Small intestine (tissue), 7 donors: ENCODE results near the gene PRIMA1. TPM values are rescaled to one million over a fixed set of nuclear protein-coding genes. Genes with fewer than 3 reads are reported as not detected.

Source experiments
- DNase-seq, 2 donors: peaks; one replicate each; pipeline versions ENCODE4 v3.0.0 to v3.0.0-alpha.2; 2013
- FAIRE-seq: peaks from 2 replicates; lab custom pipeline; 2012; peaks lifted over from hg19 to GRCh38; lab: Jason Lieb, UNC
- H3K27ac ChIP-seq, 3 donors: one replicate each; pipeline ENCODE4 v1.5.1; 2013; ENCODE audit warnings: low read length in 2 of 3, mild to moderate bottlenecking in 2 of 3, control low read depth in 1 of 3, inconsistent platforms in 1 of 3, low read depth in 1 of 3, moderate library complexity in 1 of 3
- H3K27me3 ChIP-seq, 3 donors: one replicate each; pipeline ENCODE4 v1.6.1; 2013; ENCODE audit warnings: low read length in 3 of 3, inconsistent platforms in 1 of 3; ENCODE audit not compliant: control insufficient read depth in 3 of 3, insufficient read depth in 3 of 3
- H3K36me3 ChIP-seq, 3 donors: one replicate each; pipeline ENCODE4 v1.6.1; 2013; ENCODE audit warnings: low read length in 3 of 3, inconsistent platforms in 1 of 3, low read depth in 1 of 3, mild to moderate bottlenecking in 1 of 3, moderate library complexity in 1 of 3; ENCODE audit not compliant: control insufficient read depth in 3 of 3, insufficient read depth in 2 of 3
- H3K4me1 ChIP-seq, 3 donors: one replicate each; pipeline ENCODE4 v1.6.1; 2013; ENCODE audit warnings: low read length in 2 of 3, inconsistent platforms in 1 of 3, low read depth in 1 of 3, mild to moderate bottlenecking in 1 of 3, moderate library complexity in 1 of 3; ENCODE audit not compliant: control insufficient read depth in 3 of 3, insufficient read depth in 2 of 3
- H3K4me3 ChIP-seq, 3 donors: one replicate each; pipeline ENCODE4 v1.5.1; 2013; ENCODE audit warnings: low read length in 3 of 3, control low read depth in 1 of 3, inconsistent platforms in 1 of 3, low read depth in 1 of 3, mild to moderate bottlenecking in 1 of 3, moderate library complexity in 1 of 3
- H3K9me3 ChIP-seq, 2 donors: one replicate each; pipeline ENCODE4 v1.6.1; 2013; ENCODE audit warnings: low read depth in 1 of 2, low read length in 1 of 2; ENCODE audit not compliant: control insufficient read depth in 2 of 2, insufficient read depth in 1 of 2
- WGBS, 3 donors: extraction: QIAGEN DNeasy Blood & Tissue Kit; methylation state at CpG; one replicate each; pipeline ENCODE4 v1.1.7; 2013; 5-methylcytosine and 5-hydroxymethylcytosine counted together
- polyA plus RNA-seq, 4 donors: library from polyadenylated mRNA; stranded (reverse) in 3 of 4; unstranded in 1 of 4; fragments of 200-250 nt in 3 of 4; fragments of 120-200 nt in 1 of 4; gene quantifications; one replicate each; pipeline versions ENCODE4 v1.2.1 to v1.2.3, GENCODE V29; 2013
- donor health status: healthy with polysubstance abuse.
- donor health status: control.
- donor health status: control.
- donor health status: Bipolar disorder and iron deficiency.
- donor health status: healthy.

The PRIMA1 gene
- polyA plus RNA-seq, 4 donors: 0.22 to 10.4 (median 1.5) TPM

GRCh38 chr14:93706360-93706955 lies 81.8 kb downstream of the PRIMA1 start:
- no peak overlapping the region for H3K4me3 ChIP-seq
- H3K27ac ChIP-seq: no peak overlapping the region
- DNase-seq (no peak), FAIRE-seq (no peak)
- H3K4me1 ChIP-seq: no peaks in the 10 kb centered on the region
- peaks cover 0 to 3% (median 0%) of the 10 kb centered on the region in 3 donors for H3K27me3 ChIP-seq
- no peaks in the 10 kb centered on the region for H3K36me3 ChIP-seq
- 86 to 88% (median 87%) methylated on average over 21 of the region's 21 CpGs for WGBS, 3 donors
- no peaks in the 10 kb centered on the region for H3K9me3 ChIP-seq

GRCh38 chr14:93705513-93706156 lies 82.7 kb downstream of the PRIMA1 start:
- H3K4me3 ChIP-seq: no peak overlapping the region
- no peak overlapping the region for H3K27ac ChIP-seq
- DNase-seq (no peak), FAIRE-seq (no peak)
- WGBS, 3 donors: 84 to 86% (median 84%) methylated on average over 15 of the region's 15 CpGs
- no peaks in the 10 kb centered on the region for H3K4me1 ChIP-seq
- no peaks in the 10 kb centered on the region for H3K9me3 ChIP-seq
- H3K36me3 ChIP-seq: no peaks in the 10 kb centered on the region
- peaks cover 0 to 3% (median 0%) of the 10 kb centered on the region in 3 donors for H3K27me3 ChIP-seq

GRCh38 chr14:93703941-93704340 lies 84.3 kb downstream of the PRIMA1 start:
- DNase-seq (no peak), FAIRE-seq (no peak)
- H3K9me3 ChIP-seq: no peaks in the 10 kb centered on the region
- H3K36me3 ChIP-seq: no peaks in the 10 kb centered on the region
- H3K27me3 ChIP-seq: no peaks in the 10 kb centered on the region
- H3K4me1 ChIP-seq: no peaks in the 10 kb centered on the region
- no peak overlapping the region for H3K27ac ChIP-seq
- H3K4me3 ChIP-seq: no peak overlapping the region
- WGBS, 3 donors: 82 to 85% (median 82%) methylated on average over 6 of the region's 6 CpGs

GRCh38 chr14:93702946-93703345 lies 85.3 kb downstream of the PRIMA1 start:
- 74 to 79% (median 76%) methylated on average over 6 of the region's 6 CpGs for WGBS, 3 donors
- H3K27ac ChIP-seq: no peak overlapping the region
- DNase-seq: no peak
- no peaks in the 10 kb centered on the region for H3K36me3 ChIP-seq
- H3K27me3 ChIP-seq: no peaks in the 10 kb centered on the region
- no peak overlapping the region for H3K4me3 ChIP-seq
- no peaks in the 10 kb centered on the region for H3K9me3 ChIP-seq
- FAIRE-seq: no peak
- no peaks in the 10 kb centered on the region for H3K4me1 ChIP-seq

GRCh38 chr14:93701562-93701961 lies 86.7 kb downstream of the PRIMA1 start:
- no peak overlapping the region for H3K4me3 ChIP-seq
- no peaks in the 10 kb centered on the region for H3K27me3 ChIP-seq
- no peak for DNase-seq
- H3K4me1 ChIP-seq: no peaks in the 10 kb centered on the region
- 77 to 89% (median 87%) methylated on average over 2 of the region's 2 CpGs for WGBS, 3 donors
- H3K27ac ChIP-seq: no peak overlapping the region
- no peak for FAIRE-seq
- no peaks in the 10 kb centered on the region for H3K9me3 ChIP-seq
- H3K36me3 ChIP-seq: no peaks in the 10 kb centered on the region

GRCh38 chr14:93700928-93701327 lies 87.4 kb downstream of the PRIMA1 start:
- no peak overlapping the region for H3K27ac ChIP-seq
- no peaks in the 10 kb centered on the region for H3K9me3 ChIP-seq
- no peaks in the 10 kb centered on the region for H3K27me3 ChIP-seq
- FAIRE-seq: no peak
- H3K4me1 ChIP-seq: no peaks in the 10 kb centered on the region
- DNase-seq: no peak
- no peaks in the 10 kb centered on the region for H3K36me3 ChIP-seq
- no peak overlapping the region for H3K4me3 ChIP-seq

GRCh38 chr14:93693914-93694313 lies 94.4 kb downstream of the PRIMA1 start:
- H3K27ac ChIP-seq: no peak overlapping the region
- FAIRE-seq (no peak), DNase-seq (no peak)
- no peaks in the 10 kb centered on the region for H3K27me3 ChIP-seq
- H3K9me3 ChIP-seq: no peaks in the 10 kb centered on the region
- WGBS, 3 donors: 42 to 56% (median 47%) methylated on average over 6 of the region's 6 CpGs
- H3K4me1 ChIP-seq: no peaks in the 10 kb centered on the region
- no peaks in the 10 kb centered on the region for H3K36me3 ChIP-seq
- no peak overlapping the region for H3K4me3 ChIP-seq

- Histone ChIP-seq H3K36me3 (no peaks in the 10 kb centered on the region), H3K9me3 (no peaks in the 10 kb centered on the region), H3K27me3 (peaks cover 0 to 6% (median 0%) of the 10 kb centered on the region in 3 donors), H3K4me3 (no peak overlapping the region), H3K4me1 (no peaks in the 10 kb centered on the region), H3K27ac (no peak overlapping the region)
- WGBS, 3 donors: 77 to 83% (median 81%) methylated on average over 16 of the region's 16 CpGs
- DNase-seq (no peak), FAIRE-seq (no peak)
These were observed 97.1 kb downstream of the PRIMA1 start for GRCh38 chr14:93691042-93691780.
